ENCODE data around the gene CFAP20DC.

DNA sequence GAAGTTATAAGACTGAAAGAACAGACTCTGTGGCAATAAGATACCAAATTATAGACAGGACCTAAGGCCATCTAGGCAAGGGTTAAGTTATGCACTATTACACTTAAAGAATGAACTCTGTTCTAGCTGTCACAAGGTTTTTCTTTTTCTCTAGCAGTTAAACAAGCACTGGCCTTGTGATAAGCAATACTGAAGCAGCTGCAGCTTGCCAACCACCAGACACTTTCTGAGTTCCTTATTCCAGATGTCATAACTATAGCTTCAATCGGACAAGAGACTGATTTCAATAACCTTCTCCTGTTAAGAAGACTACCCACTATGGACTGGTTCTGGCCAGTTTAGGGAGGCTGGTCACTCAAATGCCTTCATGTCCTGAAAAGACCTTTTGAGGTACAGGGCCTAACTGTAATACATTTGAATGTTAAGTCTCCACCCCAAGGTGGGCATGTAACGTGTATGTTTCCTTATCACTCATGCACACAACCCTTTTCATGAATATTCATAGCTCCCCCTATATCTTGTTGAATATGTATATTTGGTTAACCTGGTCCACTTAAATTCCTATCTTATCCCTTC is 85.8 kb downstream of the CFAP20DC start:
- TF ChIP-seq ZNF792 (tag by site-specific recombination; IDR thresholded peaks at IDR 0.05), result no peak
- TF ChIP-seq, protein P1, sequence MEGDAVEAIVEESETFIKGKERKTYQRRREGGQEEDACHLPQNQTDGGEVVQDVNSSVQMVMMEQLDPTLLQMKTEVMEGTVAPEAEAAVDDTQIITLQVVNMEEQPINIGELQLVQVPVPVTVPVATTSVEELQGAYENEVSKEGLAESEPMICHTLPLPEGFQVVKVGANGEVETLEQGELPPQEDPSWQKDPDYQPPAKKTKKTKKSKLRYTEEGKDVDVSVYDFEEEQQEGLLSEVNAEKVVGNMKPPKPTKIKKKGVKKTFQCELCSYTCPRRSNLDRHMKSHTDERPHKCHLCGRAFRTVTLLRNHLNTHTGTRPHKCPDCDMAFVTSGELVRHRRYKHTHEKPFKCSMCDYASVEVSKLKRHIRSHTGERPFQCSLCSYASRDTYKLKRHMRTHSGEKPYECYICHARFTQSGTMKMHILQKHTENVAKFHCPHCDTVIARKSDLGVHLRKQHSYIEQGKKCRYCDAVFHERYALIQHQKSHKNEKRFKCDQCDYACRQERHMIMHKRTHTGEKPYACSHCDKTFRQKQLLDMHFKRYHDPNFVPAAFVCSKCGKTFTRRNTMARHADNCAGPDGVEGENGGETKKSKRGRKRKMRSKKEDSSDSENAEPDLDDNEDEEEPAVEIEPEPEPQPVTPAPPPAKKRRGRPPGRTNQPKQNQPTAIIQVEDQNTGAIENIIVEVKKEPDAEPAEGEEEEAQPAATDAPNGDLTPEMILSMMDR (tag by site-specific recombination; IDR thresholded peaks at IDR 0.05), result no peak
- TF ChIP-seq ZBTB1 (tag by site-specific recombination; IDR thresholded peaks at IDR 0.05), result no peak

Measured in HEK293 (cell line).